Muscle layer of duodenum (tissue), 2 donors: ENCODE results near the gene MAD1L1.
"Not testable (repeated sequence)": the region's sequence is repeated elsewhere in the genome, so short reads cannot be mapped to it uniquely, and the experiment has no call there.

Source experiments
- H3K27ac ChIP-seq: one replicate; pipeline ENCODE4 v1.7.0; 2013; ENCODE audit warnings: mild to moderate bottlenecking, low read length
- H3K27me3 ChIP-seq: one replicate; pipeline ENCODE4 v1.7.0; 2013; ENCODE audit warnings: low read depth, mild to moderate bottlenecking, control low read depth, low read length
- H3K36me3 ChIP-seq, 2 donors: one replicate each; pipeline ENCODE4 v1.7.0; 2013; ENCODE audit warnings: low read length in 2 of 2, control low read depth in 1 of 2, mild to moderate bottlenecking in 1 of 2; ENCODE audit not compliant: insufficient read depth in 2 of 2, control insufficient read depth in 1 of 2
- H3K4me1 ChIP-seq, 2 donors: one replicate each; pipeline ENCODE4 v1.7.0; 2013; ENCODE audit warnings: low read length in 2 of 2, mild to moderate bottlenecking in 2 of 2, control low read depth in 1 of 2, moderate library complexity in 1 of 2; ENCODE audit not compliant: insufficient read depth in 2 of 2, control insufficient read depth in 1 of 2
- H3K4me3 ChIP-seq, 2 donors: one replicate each; pipeline ENCODE4 v1.7.0; 2013; ENCODE audit warnings: low read length in 2 of 2, low read depth in 1 of 2, mild to moderate bottlenecking in 1 of 2
- H3K9me3 ChIP-seq, 2 donors: one replicate each; pipeline ENCODE4 v1.7.0; 2013; ENCODE audit warnings: low read length in 2 of 2, control low read depth in 1 of 2, mild to moderate bottlenecking in 1 of 2; ENCODE audit not compliant: control insufficient read depth in 1 of 2
- donor health status: healthy.

Gene MAD1L1

DNA sequence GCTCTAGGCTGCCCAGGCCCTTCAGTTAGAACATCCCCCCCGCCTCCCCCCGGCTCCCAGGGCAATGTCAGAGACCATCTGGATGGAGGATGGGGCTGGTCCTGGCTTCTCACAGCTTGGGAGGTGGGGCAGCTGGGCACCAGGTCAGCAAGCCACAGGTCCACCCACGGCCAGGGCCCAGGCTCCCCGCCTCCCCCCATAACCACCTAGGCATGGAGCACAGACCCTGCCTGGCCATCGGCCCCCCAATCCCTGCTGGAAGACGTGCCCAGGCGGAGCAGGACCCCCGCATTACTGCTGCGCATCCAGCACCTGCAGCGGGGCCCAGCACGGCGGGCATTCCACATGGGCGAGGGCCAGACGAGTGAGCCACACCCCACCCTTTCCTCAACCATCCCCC, 393.0 kb downstream of the MAD1L1 start:
- Histone ChIP-seq H3K4me3 (no peak overlapping the region), H3K9me3 (no peaks in the 10 kb centered on the region), H3K36me3 (no peaks in the 10 kb centered on the region), H3K27ac (no peak overlapping the region), H3K4me1 (no peaks in the 10 kb centered on the region), H3K27me3 (no peaks in the 10 kb centered on the region)

- not testable (repeated sequence) for H3K27me3 ChIP-seq, H3K9me3 ChIP-seq, H3K27ac ChIP-seq, H3K4me1 ChIP-seq, H3K4me3 ChIP-seq, H3K36me3 ChIP-seq
Observed at GRCh38 chr7:1838911-1839531, 393.7 kb downstream of the MAD1L1 start.

- H3K9me3 ChIP-seq, H3K36me3 ChIP-seq, H3K4me1 ChIP-seq: not testable (repeated sequence)
Observed at GRCh38 chr7:1838544-1838872, 394.2 kb downstream of the MAD1L1 start.

DNA sequence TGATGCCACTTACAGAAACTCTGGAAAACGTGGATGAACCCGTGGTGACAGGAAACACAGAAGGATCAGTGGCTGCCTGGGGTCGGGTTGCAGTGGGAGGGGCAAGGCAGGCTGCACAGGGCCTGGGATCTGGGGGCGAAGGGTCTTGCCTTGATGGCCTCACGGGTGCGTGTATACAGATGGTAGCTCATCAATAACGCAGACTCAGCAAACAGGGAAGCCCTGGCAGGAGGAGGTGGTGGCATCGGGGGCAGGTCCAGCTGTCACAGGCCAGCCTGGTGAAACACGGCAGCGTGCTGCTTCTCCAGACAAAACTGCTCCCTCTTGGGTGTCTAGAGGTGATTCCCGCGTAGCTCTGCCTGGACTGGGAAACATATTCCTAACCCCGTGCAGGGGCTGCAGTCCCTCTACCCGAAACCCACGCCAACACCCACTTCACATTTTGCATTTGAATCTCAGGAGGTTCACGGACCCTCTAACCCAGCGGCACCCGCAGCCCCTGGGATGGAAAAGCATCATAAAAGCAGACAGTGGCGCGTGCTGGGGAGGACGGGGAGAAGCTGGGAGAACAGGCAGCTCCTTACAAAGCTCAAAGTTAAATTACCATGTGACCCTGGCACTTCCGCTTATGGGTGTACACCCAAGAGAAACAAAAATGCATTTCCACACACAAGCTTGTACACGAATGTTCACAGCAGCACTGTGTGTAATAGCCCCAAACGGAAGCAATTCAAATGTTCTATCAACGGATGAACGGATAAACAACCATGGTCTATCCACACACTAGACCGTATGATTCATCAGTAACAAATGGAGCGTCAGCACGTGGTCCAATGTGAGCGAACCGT, 394.8 kb downstream of the MAD1L1 start:
- not testable (repeated sequence) for H3K36me3 ChIP-seq, H3K27ac ChIP-seq, H3K9me3 ChIP-seq, H3K4me1 ChIP-seq, H3K4me3 ChIP-seq, H3K27me3 ChIP-seq

More at GRCh38 chr7:1838544-1838872, 394.2 kb downstream of the MAD1L1 start:
- not testable (repeated sequence) for H3K27ac ChIP-seq, H3K27me3 ChIP-seq, H3K4me3 ChIP-seq

- not testable (repeated sequence) for H3K27me3 ChIP-seq, H3K36me3 ChIP-seq, H3K4me3 ChIP-seq, H3K9me3 ChIP-seq, H3K27ac ChIP-seq, H3K4me1 ChIP-seq
Observed at GRCh38 chr7:1831933-1832535, 400.7 kb downstream of the MAD1L1 start.

- H3K9me3 ChIP-seq, H3K4me1 ChIP-seq, H3K36me3 ChIP-seq: not testable (repeated sequence)
Observed at GRCh38 chr7:1831471-1831870, 401.3 kb downstream of the MAD1L1 start.

GRCh38 chr7:1829668-1830067, 403.1 kb downstream of the MAD1L1 start:
- not testable (repeated sequence) for H3K4me1 ChIP-seq, H3K4me3 ChIP-seq, H3K36me3 ChIP-seq, H3K27me3 ChIP-seq, H3K9me3 ChIP-seq, H3K27ac ChIP-seq

More at GRCh38 chr7:1831471-1831870, 401.3 kb downstream of the MAD1L1 start:
- H3K27ac ChIP-seq, H3K27me3 ChIP-seq, H3K4me3 ChIP-seq: not testable (repeated sequence)

- Histone ChIP-seq H3K27me3 (no peaks in the 10 kb centered on the region), H3K36me3 (no peaks in the 10 kb centered on the region), H3K27ac (no peak overlapping the region), H3K4me3 (no peak overlapping the region), H3K4me1 (no peaks in the 10 kb centered on the region), H3K9me3 (peaks cover 0 to 2% of the 10 kb centered on the region in 2 donors)
Observed at GRCh38 chr7:1829111-1829510, 403.6 kb downstream of the MAD1L1 start.

DNA sequence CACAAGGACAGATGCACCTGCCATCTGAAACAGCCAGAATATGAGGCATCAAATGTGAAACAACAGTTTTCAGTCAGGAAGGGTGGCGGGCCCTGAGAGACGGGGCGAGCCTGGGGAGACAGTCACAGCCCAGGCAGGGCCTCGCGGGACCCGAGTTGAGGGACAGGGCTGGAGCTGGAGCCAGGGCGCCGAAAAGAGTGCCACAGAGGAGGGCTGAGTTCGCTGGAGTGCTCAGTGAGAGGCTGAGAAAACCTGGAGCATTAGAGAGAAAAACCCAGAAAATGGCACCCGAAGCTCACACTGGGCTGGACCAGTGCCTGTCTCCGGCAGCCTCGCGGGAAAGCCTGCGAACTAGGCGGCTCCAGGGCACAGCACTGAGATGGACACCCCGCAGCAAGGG, 404.6 kb downstream of the MAD1L1 start:
- H3K4me3 ChIP-seq, H3K36me3 ChIP-seq, H3K27me3 ChIP-seq, H3K4me1 ChIP-seq, H3K27ac ChIP-seq, H3K9me3 ChIP-seq: not testable (repeated sequence)

GRCh38 chr7:1827521-1827981, 405.2 kb downstream of the MAD1L1 start:
- not testable (repeated sequence) for H3K27ac ChIP-seq, H3K4me3 ChIP-seq, H3K4me1 ChIP-seq, H3K36me3 ChIP-seq, H3K27me3 ChIP-seq, H3K9me3 ChIP-seq

DNA sequence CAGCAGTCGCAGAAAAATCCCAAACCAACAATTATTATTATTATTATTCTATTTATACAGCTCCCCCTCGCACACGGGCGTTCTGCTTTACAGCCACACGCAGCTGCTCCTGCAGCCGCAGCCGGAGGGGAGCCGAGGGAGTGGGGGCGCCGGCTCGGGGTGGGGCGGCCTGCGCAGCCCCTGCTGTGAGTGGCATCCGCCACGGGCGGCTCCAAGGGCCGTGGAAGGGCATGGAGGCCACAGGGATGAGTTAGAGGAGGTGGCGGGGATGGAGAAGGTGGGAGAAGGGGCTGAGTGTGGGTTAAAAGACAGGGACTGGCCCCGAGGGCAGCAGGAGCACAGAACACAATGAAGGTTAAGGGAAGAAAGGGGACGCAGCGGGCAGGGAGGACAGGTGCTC, 405.8 kb downstream of the MAD1L1 start:
- H3K36me3 ChIP-seq, H3K4me3 ChIP-seq, H3K27ac ChIP-seq, H3K9me3 ChIP-seq, H3K27me3 ChIP-seq, H3K4me1 ChIP-seq: not testable (repeated sequence)
